Testis (tissue), 2 donors: ENCODE results near the gene ANKS6.

Experiments used
- CTCF ChIP-seq, 3 experiments: fragments of 450-650 bp in 2 of 3; fragments of 200-600 bp in 1 of 3; sonication (generic) in 1 of 3; IDR thresholded peaks; one replicate each; pipeline ENCODE4 v1.5.1; 2016 to 2019; ENCODE audit warnings: antibody characterized with exemption in 3 of 3, mild to moderate bottlenecking in 2 of 3, moderate library complexity in 1 of 3
- POLR2A ChIP-seq: fragments of 450-650 bp; IDR thresholded peaks from one replicate; pipeline ENCODE4 v1.6.1; 2017; ENCODE audit warnings: antibody characterized with exemption, mild to moderate bottlenecking, moderate library complexity

GRCh38 chr9:98838155-98838867, 42.0 kb upstream of the ANKS6 start:
- no peak for TF ChIP-seq CTCF (IDR thresholded peaks at IDR 0.05)
- no peak for TF ChIP-seq POLR2A
